Measurements from ENCODE around the gene CMTR2.
"Not testable (repeated sequence)": the region's sequence is repeated elsewhere in the genome, so short reads cannot be mapped to it uniquely, and the experiment has no call there.

The CMTR2 gene

GRCh38 chr16:71288890-71289731, at the start of gene CMTR2:
CMTR2 (minus strand) TSS chr16:71289402; CDS start chr16:71285920, 3,482 bp downstream.
- DNase-seq (ENCODE audit: low read depth) = peak; percentile 80

GRCh38 chr16:71338632-71339031, 49.4 kb upstream of the CMTR2 start:
- DNase-seq (ENCODE audit: low read depth) = no peak

- DNase-seq (ENCODE audit: low read depth) = no peak
Observed at GRCh38 chr16:71338193-71338592, 49.0 kb upstream of the CMTR2 start.

GRCh38 chr16:71337631-71338030, 48.4 kb upstream of the CMTR2 start:
- DNase-seq (ENCODE audit: low read depth) = no peak

GRCh38 chr16:71328151-71328550, 38.9 kb upstream of the CMTR2 start:
- DNase-seq (ENCODE audit: low read depth) = no peak

- DNase-seq (ENCODE audit: low read depth) = no peak
Observed at GRCh38 chr16:71327720-71328119, 38.5 kb upstream of the CMTR2 start.

- no peak for DNase-seq (ENCODE audit: low read depth)
Observed at GRCh38 chr16:71319999-71320398, 30.8 kb upstream of the CMTR2 start.

- no peak for DNase-seq (ENCODE audit: low read depth)
Observed at GRCh38 chr16:71315269-71315668, 26.1 kb upstream of the CMTR2 start.

- not testable (repeated sequence) for DNase-seq (ENCODE audit: low read depth)
Observed at GRCh38 chr16:71313591-71313990, 24.4 kb upstream of the CMTR2 start.

- no peak for DNase-seq (ENCODE audit: low read depth)
Observed at GRCh38 chr16:71311553-71312158, 22.5 kb upstream of the CMTR2 start.

- no peak for DNase-seq (ENCODE audit: low read depth)
Observed at GRCh38 chr16:71303938-71304337, 14.7 kb upstream of the CMTR2 start.

- no peak for DNase-seq (ENCODE audit: low read depth)
Observed at GRCh38 chr16:71297341-71297634, 8.1 kb upstream of the CMTR2 start.

- no peak for DNase-seq (ENCODE audit: low read depth)
Observed at GRCh38 chr16:71296584-71297340, 7.6 kb upstream of the CMTR2 start.

GRCh38 chr16:71295950-71296349, 6.7 kb upstream of the CMTR2 start:
- DNase-seq (ENCODE audit: low read depth) = no peak

GRCh38 chr16:71293919-71294318, 4.7 kb upstream of the CMTR2 start:
- DNase-seq (ENCODE audit: low read depth) = no peak

- DNase-seq (ENCODE audit: low read depth) = not testable (repeated sequence)
Observed at GRCh38 chr16:71292095-71292494, 2.9 kb upstream of the CMTR2 start.

GRCh38 chr16:71289732-71290062, 495 bp upstream of the CMTR2 start:
- DNase-seq (ENCODE audit: low read depth) = no peak

- no peak for DNase-seq (ENCODE audit: low read depth)
Observed at GRCh38 chr16:71288570-71288889, 672 bp downstream of the CMTR2 start.

GRCh38 chr16:71287911-71288310, 1.3 kb downstream of the CMTR2 start:
- DNase-seq (ENCODE audit: low read depth) = no peak

- DNase-seq (ENCODE audit: low read depth) = no peak
Observed at GRCh38 chr16:71287454-71287853, 1.7 kb downstream of the CMTR2 start.

GRCh38 chr16:71283612-71284011, 5.6 kb downstream of the CMTR2 start:
- no peak for DNase-seq (ENCODE audit: low read depth)

- no peak for DNase-seq (ENCODE audit: low read depth)
Observed at GRCh38 chr16:71282943-71283342, 6.3 kb downstream of the CMTR2 start.

- no peak for DNase-seq (ENCODE audit: low read depth)
Observed at GRCh38 chr16:71276589-71277334, 12.4 kb downstream of the CMTR2 start.
